Measurements from ENCODE around the gene ZNF112.
"Not testable (repeated sequence)": the region's sequence is repeated elsewhere in the genome, so short reads cannot be mapped to it uniquely, and the experiment has no call there.

Gene ZNF112

GRCh38 chr19:44341794-44342193 lies 14.7 kb downstream of the ZNF112 start:
- no peaks in the 10 kb centered on the region for H3K36me3 ChIP-seq (ENCODE audit: control insufficient read depth, insufficient read depth, low read length)
- no peaks in the 10 kb centered on the region for H3K27me3 ChIP-seq (replicated peaks; ENCODE audit: control insufficient read depth, insufficient read depth, low read length, poor library complexity, severe bottlenecking)
- no peak overlapping the region for H3K27ac ChIP-seq (ENCODE audit: insufficient read depth, low read length, poor library complexity, severe bottlenecking)
- DNase-seq = no peak
- no peaks in the 10 kb centered on the region for H3K4me1 ChIP-seq (ENCODE audit: control insufficient read depth, insufficient read depth, low read length, poor library complexity, severe bottlenecking)
- H3K4me3 ChIP-seq (ENCODE audit: insufficient read depth, low read depth, low read length, poor library complexity, severe bottlenecking) = no peak overlapping the region
- H3K9me3 ChIP-seq (ENCODE audit: control insufficient read depth, low read length) = peaks cover 4% of the 10 kb centered on the region

- H3K4me3 ChIP-seq (ENCODE audit: insufficient read depth, low read depth, low read length, poor library complexity, severe bottlenecking); H3K9me3 ChIP-seq (ENCODE audit: control insufficient read depth, low read length); H3K36me3 ChIP-seq (ENCODE audit: control insufficient read depth, insufficient read depth, low read length): not testable (repeated sequence)
These were observed 21.8 kb downstream of the ZNF112 start for GRCh38 chr19:44334639-44335038.

GRCh38 chr19:44332145-44332544 lies 24.3 kb downstream of the ZNF112 start:
- H3K4me3 ChIP-seq (ENCODE audit: insufficient read depth, low read depth, low read length, poor library complexity, severe bottlenecking) = no peak overlapping the region
- no peaks in the 10 kb centered on the region for H3K36me3 ChIP-seq (ENCODE audit: control insufficient read depth, insufficient read depth, low read length)
- no peaks in the 10 kb centered on the region for H3K4me1 ChIP-seq (ENCODE audit: control insufficient read depth, insufficient read depth, low read length, poor library complexity, severe bottlenecking)
- H3K27me3 ChIP-seq (replicated peaks; ENCODE audit: control insufficient read depth, insufficient read depth, low read length, poor library complexity, severe bottlenecking) = no peaks in the 10 kb centered on the region
- no peak overlapping the region for H3K27ac ChIP-seq (ENCODE audit: insufficient read depth, low read length, poor library complexity, severe bottlenecking)
- peaks cover 7% of the 10 kb centered on the region for H3K9me3 ChIP-seq (ENCODE audit: control insufficient read depth, low read length)
- no peak for DNase-seq

More at GRCh38 chr19:44334639-44335038, 21.8 kb downstream of the ZNF112 start:
- DNase-seq; H3K4me1 ChIP-seq (ENCODE audit: control insufficient read depth, insufficient read depth, low read length, poor library complexity, severe bottlenecking); H3K27ac ChIP-seq (ENCODE audit: insufficient read depth, low read length, poor library complexity, severe bottlenecking); H3K27me3 ChIP-seq (replicated peaks; ENCODE audit: control insufficient read depth, insufficient read depth, low read length, poor library complexity, severe bottlenecking): not testable (repeated sequence)

- Histone ChIP-seq H3K4me1 (ENCODE audit: control insufficient read depth, insufficient read depth, low read length, poor library complexity, severe bottlenecking) (no peaks in the 10 kb centered on the region), H3K36me3 (ENCODE audit: control insufficient read depth, insufficient read depth, low read length) (no peaks in the 10 kb centered on the region), H3K9me3 (ENCODE audit: control insufficient read depth, low read length) (no peaks in the 10 kb centered on the region), H3K27me3 (replicated peaks; ENCODE audit: control insufficient read depth, insufficient read depth, low read length, poor library complexity, severe bottlenecking) (no peaks in the 10 kb centered on the region), H3K27ac (ENCODE audit: insufficient read depth, low read length, poor library complexity, severe bottlenecking) (no peak overlapping the region), H3K4me3 (ENCODE audit: insufficient read depth, low read depth, low read length, poor library complexity, severe bottlenecking) (no peak overlapping the region)
- DNase-seq = no peak
These were observed 40.6 kb downstream of the ZNF112 start for GRCh38 chr19:44315883-44316282.

- no peaks in the 10 kb centered on the region for H3K9me3 ChIP-seq (ENCODE audit: control insufficient read depth, low read length)
- no peak for DNase-seq
These were observed 43.2 kb downstream of the ZNF112 start for GRCh38 chr19:44313231-44313630.

GRCh38 chr19:44308011-44308410 lies 48.5 kb downstream of the ZNF112 start:
- peaks cover 5% of the 10 kb centered on the region for H3K4me1 ChIP-seq (ENCODE audit: control insufficient read depth, insufficient read depth, low read length, poor library complexity, severe bottlenecking)
- DNase-seq = no peak

More at GRCh38 chr19:44313231-44313630, 43.2 kb downstream of the ZNF112 start:
- no peak overlapping the region for H3K4me3 ChIP-seq (ENCODE audit: insufficient read depth, low read depth, low read length, poor library complexity, severe bottlenecking)
- H3K27ac ChIP-seq (ENCODE audit: insufficient read depth, low read length, poor library complexity, severe bottlenecking) = no peak overlapping the region
- no peaks in the 10 kb centered on the region for H3K27me3 ChIP-seq (replicated peaks; ENCODE audit: control insufficient read depth, insufficient read depth, low read length, poor library complexity, severe bottlenecking)
- H3K36me3 ChIP-seq (ENCODE audit: control insufficient read depth, insufficient read depth, low read length) = no peaks in the 10 kb centered on the region
- no peaks in the 10 kb centered on the region for H3K4me1 ChIP-seq (ENCODE audit: control insufficient read depth, insufficient read depth, low read length, poor library complexity, severe bottlenecking)

GRCh38 chr19:44306283-44306682 lies 50.2 kb downstream of the ZNF112 start:
- no peak for DNase-seq
- Histone ChIP-seq H3K9me3 (ENCODE audit: control insufficient read depth, low read length) (no peaks in the 10 kb centered on the region), H3K27ac (ENCODE audit: insufficient read depth, low read length, poor library complexity, severe bottlenecking) (no peak overlapping the region), H3K27me3 (replicated peaks; ENCODE audit: control insufficient read depth, insufficient read depth, low read length, poor library complexity, severe bottlenecking) (no peaks in the 10 kb centered on the region), H3K4me1 (ENCODE audit: control insufficient read depth, insufficient read depth, low read length, poor library complexity, severe bottlenecking) (peaks cover 5% of the 10 kb centered on the region), H3K4me3 (ENCODE audit: insufficient read depth, low read depth, low read length, poor library complexity, severe bottlenecking) (no peak overlapping the region), H3K36me3 (ENCODE audit: control insufficient read depth, insufficient read depth, low read length) (peaks cover 10% of the 10 kb centered on the region)

More at GRCh38 chr19:44308011-44308410, 48.5 kb downstream of the ZNF112 start:
- Histone ChIP-seq H3K9me3 (ENCODE audit: control insufficient read depth, low read length) (no peaks in the 10 kb centered on the region), H3K27ac (ENCODE audit: insufficient read depth, low read length, poor library complexity, severe bottlenecking) (no peak overlapping the region), H3K36me3 (ENCODE audit: control insufficient read depth, insufficient read depth, low read length) (no peaks in the 10 kb centered on the region), H3K27me3 (replicated peaks; ENCODE audit: control insufficient read depth, insufficient read depth, low read length, poor library complexity, severe bottlenecking) (no peaks in the 10 kb centered on the region), H3K4me3 (ENCODE audit: insufficient read depth, low read depth, low read length, poor library complexity, severe bottlenecking) (no peak overlapping the region)

- no peaks in the 10 kb centered on the region for H3K27me3 ChIP-seq (replicated peaks; ENCODE audit: control insufficient read depth, insufficient read depth, low read length, poor library complexity, severe bottlenecking)
- peaks cover 16% of the 10 kb centered on the region for H3K36me3 ChIP-seq (ENCODE audit: control insufficient read depth, insufficient read depth, low read length)
- DNase-seq = no peak
- no peak overlapping the region for H3K4me3 ChIP-seq (ENCODE audit: insufficient read depth, low read depth, low read length, poor library complexity, severe bottlenecking)
- H3K4me1 ChIP-seq (ENCODE audit: control insufficient read depth, insufficient read depth, low read length, poor library complexity, severe bottlenecking) = peaks cover 5% of the 10 kb centered on the region
- H3K27ac ChIP-seq (ENCODE audit: insufficient read depth, low read length, poor library complexity, severe bottlenecking) = no peak overlapping the region
- no peaks in the 10 kb centered on the region for H3K9me3 ChIP-seq (ENCODE audit: control insufficient read depth, low read length)
These were observed 51.0 kb downstream of the ZNF112 start for GRCh38 chr19:44305457-44305856.

GRCh38 chr19:44304659-44305193 lies 51.8 kb downstream of the ZNF112 start, which contains the start of gene ZNF235:
Gene ZNF235, minus strand, starts transcription at chr19:44305025. Its CDS starts 1,621 bp downstream, at chr19:44303404.
- DNase-seq = peak; percentile 34 to 45 (median 37)
- Histone ChIP-seq H3K27me3 (replicated peaks; ENCODE audit: control insufficient read depth, insufficient read depth, low read length, poor library complexity, severe bottlenecking) (no peaks in the 10 kb centered on the region), H3K36me3 (ENCODE audit: control insufficient read depth, insufficient read depth, low read length) (peaks cover 21% of the 10 kb centered on the region), H3K4me3 (ENCODE audit: insufficient read depth, low read depth, low read length, poor library complexity, severe bottlenecking) (peak within 1 kb of the TSS; percentile 84), H3K27ac (ENCODE audit: insufficient read depth, low read length, poor library complexity, severe bottlenecking) (no peak within 1 kb of the TSS), H3K9me3 (ENCODE audit: control insufficient read depth, low read length) (no peaks in the 10 kb centered on the region), H3K4me1 (ENCODE audit: control insufficient read depth, insufficient read depth, low read length, poor library complexity, severe bottlenecking) (peaks cover 5% of the 10 kb centered on the region)

GRCh38 chr19:44303976-44304568 lies 52.4 kb downstream of the ZNF112 start:
- Histone ChIP-seq H3K27me3 (replicated peaks; ENCODE audit: control insufficient read depth, insufficient read depth, low read length, poor library complexity, severe bottlenecking) (no peaks in the 10 kb centered on the region), H3K9me3 (ENCODE audit: control insufficient read depth, low read length) (no peaks in the 10 kb centered on the region), H3K4me3 (ENCODE audit: insufficient read depth, low read depth, low read length, poor library complexity, severe bottlenecking) (peak overlapping the region; percentile 84), H3K36me3 (ENCODE audit: control insufficient read depth, insufficient read depth, low read length) (peaks cover 28% of the 10 kb centered on the region), H3K4me1 (ENCODE audit: control insufficient read depth, insufficient read depth, low read length, poor library complexity, severe bottlenecking) (peaks cover 5% of the 10 kb centered on the region), H3K27ac (ENCODE audit: insufficient read depth, low read length, poor library complexity, severe bottlenecking) (no peak overlapping the region)
- DNase-seq = no peak

All from effector memory CD4-positive, alpha-beta T cell (primary cell).